IPS-15b (cell line): ENCODE results near the gene BTBD9.

ENCODE experiments used
- H3K27me3 ChIP-seq: one replicate; pipeline ENCODE4 v1.6.1; 2013; ENCODE audit warnings: low read length; ENCODE audit not compliant: control insufficient read depth, insufficient read depth
- H3K36me3 ChIP-seq: one replicate; pipeline ENCODE4 v1.6.1; 2013; ENCODE audit warnings: low read length; ENCODE audit not compliant: control insufficient read depth, insufficient read depth
- H3K4me1 ChIP-seq: one replicate; pipeline ENCODE4 v1.6.1; 2013; ENCODE audit warnings: mild to moderate bottlenecking, low read length; ENCODE audit not compliant: control insufficient read depth, insufficient read depth
- H3K4me3 ChIP-seq: one replicate; pipeline ENCODE4 v1.5.1; 2013; ENCODE audit warnings: low read depth, low read length
- H3K9ac ChIP-seq: one replicate; pipeline ENCODE4 v1.6.1; 2013; ENCODE audit warnings: low read depth, mild to moderate bottlenecking, low read length
- H3K9me3 ChIP-seq: one replicate; pipeline ENCODE4 v1.6.1; 2013; ENCODE audit warnings: mild to moderate bottlenecking, low read length; ENCODE audit not compliant: control insufficient read depth, insufficient read depth

BTBD9 gene

DNA sequence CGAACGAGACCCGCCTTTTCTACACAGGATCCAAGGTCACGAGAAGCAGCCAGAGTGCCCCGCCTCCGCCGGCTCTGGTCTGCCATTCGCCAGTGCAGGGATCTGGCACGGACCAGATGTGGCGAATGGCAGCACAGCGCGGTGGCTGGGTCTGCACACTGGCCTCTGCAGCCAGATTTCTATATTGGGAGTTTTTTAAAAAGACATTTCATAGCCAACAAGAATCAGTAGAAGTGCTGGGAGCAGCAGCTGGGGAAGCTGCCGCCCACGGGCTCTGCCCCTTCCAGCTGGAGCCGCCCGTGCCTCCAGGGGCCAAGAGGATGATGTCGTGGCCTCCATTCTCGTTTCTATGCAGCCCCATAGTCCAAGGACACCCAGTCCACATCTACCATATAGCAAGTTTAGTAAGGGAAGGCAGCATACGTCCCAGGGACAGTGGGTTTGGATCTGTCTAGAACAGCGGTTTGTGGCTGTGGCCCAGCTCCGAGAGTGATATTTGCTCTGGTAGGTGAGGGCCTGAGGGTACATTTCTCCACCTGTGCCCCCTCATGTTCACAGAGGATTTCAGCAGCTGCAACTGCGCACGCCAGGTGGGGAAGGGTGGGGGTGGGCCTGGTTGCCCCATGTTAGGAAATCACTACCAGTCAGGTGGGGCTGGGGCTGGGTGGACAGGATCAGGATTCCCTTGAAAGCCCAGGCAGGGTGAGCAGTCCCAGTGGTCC lies 486.5 kb downstream of the BTBD9 start:
- Histone ChIP-seq H3K9me3 (no peaks in the 10 kb centered on the region), H3K27me3 (no peaks in the 10 kb centered on the region), H3K4me3 (no peak overlapping the region), H3K9ac (no peak overlapping the region), H3K4me1 (no peaks in the 10 kb centered on the region), H3K36me3 (peaks cover 2% of the 10 kb centered on the region)

DNA sequence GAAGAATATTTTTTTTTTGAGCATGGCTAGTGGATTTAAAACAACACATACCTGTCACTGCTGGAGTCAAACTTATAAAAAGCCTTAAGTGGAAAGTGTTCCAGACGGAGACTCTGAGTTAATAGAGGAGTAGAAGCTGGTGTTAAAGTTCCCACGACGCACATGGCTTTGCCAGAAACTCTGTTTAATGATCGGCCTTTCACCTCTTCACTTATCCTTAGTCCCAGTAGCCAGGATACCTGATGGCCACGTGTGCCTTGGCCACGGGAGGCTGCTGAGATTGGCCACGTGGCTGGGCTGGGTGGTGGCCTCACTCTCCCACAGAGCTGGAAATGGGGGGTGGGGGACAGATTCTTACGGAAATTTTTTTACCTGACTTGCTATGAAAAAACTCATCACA lies 487.1 kb downstream of the BTBD9 start:
- Histone ChIP-seq H3K9ac (no peak overlapping the region), H3K4me3 (no peak overlapping the region), H3K9me3 (no peaks in the 10 kb centered on the region), H3K27me3 (no peaks in the 10 kb centered on the region), H3K4me1 (no peaks in the 10 kb centered on the region), H3K36me3 (peaks cover 2% of the 10 kb centered on the region)

GRCh38 chr6:38151580-38152500 lies 487.9 kb downstream of the BTBD9 start:
- Histone ChIP-seq H3K9me3 (no peaks in the 10 kb centered on the region), H3K27me3 (no peaks in the 10 kb centered on the region), H3K36me3 (peaks cover 2% of the 10 kb centered on the region), H3K4me1 (no peaks in the 10 kb centered on the region), H3K4me3 (no peak overlapping the region), H3K9ac (no peak overlapping the region)

- no peak overlapping the region for H3K9ac ChIP-seq
Observed at GRCh38 chr6:38150681-38151296, 488.9 kb downstream of the BTBD9 start.

GRCh38 chr6:38150021-38150420 lies 489.7 kb downstream of the BTBD9 start:
- H3K27me3 ChIP-seq: no peaks in the 10 kb centered on the region
- no peak overlapping the region for H3K9ac ChIP-seq
- peaks cover 1% of the 10 kb centered on the region for H3K4me1 ChIP-seq
- H3K4me3 ChIP-seq: no peak overlapping the region
- H3K9me3 ChIP-seq: no peaks in the 10 kb centered on the region
- peaks cover under 1% of the 10 kb centered on the region for H3K36me3 ChIP-seq

More at GRCh38 chr6:38150681-38151296, 488.9 kb downstream of the BTBD9 start:
- H3K9me3 ChIP-seq: no peaks in the 10 kb centered on the region
- no peaks in the 10 kb centered on the region for H3K27me3 ChIP-seq
- no peak overlapping the region for H3K4me3 ChIP-seq
- H3K4me1 ChIP-seq: no peaks in the 10 kb centered on the region
- peaks cover 2% of the 10 kb centered on the region for H3K36me3 ChIP-seq

- no peaks in the 10 kb centered on the region for H3K9me3 ChIP-seq
- no peak overlapping the region for H3K4me3 ChIP-seq
- no peak overlapping the region for H3K9ac ChIP-seq
- H3K27me3 ChIP-seq: no peaks in the 10 kb centered on the region
- H3K4me1 ChIP-seq: peaks cover 6% of the 10 kb centered on the region
- H3K36me3 ChIP-seq: no peaks in the 10 kb centered on the region
Observed at GRCh38 chr6:38149531-38149930, 490.2 kb downstream of the BTBD9 start.

DNA sequence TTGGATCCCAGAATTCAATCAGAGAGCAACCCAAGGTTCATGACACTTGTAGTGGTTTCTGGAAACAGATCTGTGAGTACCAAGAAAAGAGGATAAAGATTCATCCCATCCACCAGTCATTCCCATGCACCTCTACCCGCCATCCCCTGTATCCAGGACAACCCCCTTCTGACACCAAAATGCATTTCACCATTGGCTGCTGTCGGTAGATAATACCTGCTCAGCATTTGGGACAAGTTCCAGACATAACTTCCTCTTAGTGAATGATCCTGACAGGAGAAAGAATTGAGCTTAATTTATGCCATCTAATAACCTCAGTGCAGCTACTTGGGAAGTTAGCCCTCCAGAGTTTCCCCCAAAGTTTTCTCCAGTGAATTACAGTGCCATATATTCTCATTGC lies 491.1 kb downstream of the BTBD9 start:
- H3K27me3 ChIP-seq: no peaks in the 10 kb centered on the region
- no peak overlapping the region for H3K4me3 ChIP-seq
- no peak overlapping the region for H3K9ac ChIP-seq
- peaks cover 6% of the 10 kb centered on the region for H3K4me1 ChIP-seq
- no peaks in the 10 kb centered on the region for H3K36me3 ChIP-seq
- H3K9me3 ChIP-seq: no peaks in the 10 kb centered on the region

- Histone ChIP-seq H3K36me3 (no peaks in the 10 kb centered on the region), H3K9ac (no peak overlapping the region), H3K4me3 (no peak overlapping the region), H3K4me1 (peaks cover 6% of the 10 kb centered on the region), H3K27me3 (no peaks in the 10 kb centered on the region), H3K9me3 (no peaks in the 10 kb centered on the region)
Observed at GRCh38 chr6:38146734-38147027, 493.0 kb downstream of the BTBD9 start.

DNA sequence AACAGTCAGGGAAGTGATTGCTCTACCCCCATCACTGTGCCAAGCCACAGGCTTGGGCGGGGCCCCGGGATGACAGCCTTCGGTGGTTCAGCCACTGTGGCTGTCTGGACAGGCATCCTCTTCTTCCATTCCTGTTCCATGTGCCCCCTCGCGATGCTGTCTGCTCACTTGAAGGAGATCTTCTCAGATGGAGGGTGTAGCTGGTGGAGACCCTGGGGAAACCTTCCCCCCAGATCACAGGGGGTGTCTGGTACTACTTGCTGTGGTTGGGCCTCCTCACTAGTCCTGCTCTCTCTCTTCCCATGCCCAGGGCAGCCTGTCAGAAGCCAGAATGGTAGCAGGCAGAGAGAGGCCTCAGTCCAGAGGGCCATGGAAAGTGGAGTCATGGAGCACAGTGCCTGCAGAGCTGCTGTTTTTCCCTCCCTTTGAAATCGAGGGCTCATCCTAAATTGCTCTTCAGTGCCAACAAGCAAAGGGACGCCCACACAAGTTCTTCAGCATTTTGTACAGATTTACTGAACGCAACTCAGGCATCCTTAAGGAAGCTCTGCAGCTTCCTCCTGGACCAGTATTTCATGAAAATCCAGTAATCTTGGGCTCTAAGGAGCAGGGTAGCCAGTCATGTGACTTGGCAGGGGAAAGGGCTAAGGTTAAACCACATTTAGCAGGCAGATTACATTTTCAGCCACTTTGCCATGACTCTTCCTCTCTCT lies 493.6 kb downstream of the BTBD9 start:
- H3K9me3 ChIP-seq: no peaks in the 10 kb centered on the region
- no peaks in the 10 kb centered on the region for H3K27me3 ChIP-seq
- no peaks in the 10 kb centered on the region for H3K36me3 ChIP-seq
- no peak overlapping the region for H3K4me3 ChIP-seq
- peak overlapping the region; percentile 12 for H3K9ac ChIP-seq
- H3K4me1 ChIP-seq: peaks cover 6% of the 10 kb centered on the region

DNA sequence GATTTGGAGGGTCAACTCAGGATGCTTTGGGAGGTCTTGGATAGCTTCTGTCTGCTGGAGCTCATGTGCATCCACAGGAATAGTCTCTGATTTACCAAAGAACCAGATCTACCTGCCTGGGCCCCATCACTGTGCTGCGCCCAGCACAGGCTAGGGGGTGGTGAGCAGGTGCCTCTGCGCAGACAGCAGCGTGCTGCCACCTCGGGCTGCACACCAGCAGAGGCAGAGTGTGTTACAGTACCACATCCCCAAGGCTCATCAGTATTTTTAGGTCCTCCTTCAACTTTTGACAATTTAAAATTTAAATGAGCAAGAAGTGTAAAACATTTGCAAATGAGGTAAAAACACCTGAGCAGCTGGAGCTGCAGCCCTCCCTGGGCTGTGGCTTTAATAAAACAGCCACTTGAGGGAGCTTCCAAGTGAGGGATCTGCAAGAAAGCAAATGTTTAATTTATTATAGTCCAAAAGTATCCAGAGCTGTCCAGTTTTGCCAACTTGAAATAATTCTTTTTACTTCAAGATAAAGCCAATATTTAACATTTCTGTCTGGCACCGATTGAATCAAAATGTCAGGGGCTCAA lies 495.3 kb downstream of the BTBD9 start:
- Histone ChIP-seq H3K27me3 (no peaks in the 10 kb centered on the region), H3K36me3 (no peaks in the 10 kb centered on the region), H3K4me1 (peaks cover 6% of the 10 kb centered on the region), H3K9me3 (no peaks in the 10 kb centered on the region), H3K4me3 (no peak overlapping the region), H3K9ac (no peak overlapping the region)
